Activated T-helper 9 cell treated with anti-CD3 and anti-CD28 coated beads, Interleukin-2, amount 50 U/mL, for 16 hours (primary cell): Measurements from ENCODE around the gene NELFB.

Experiments
- DNase-seq: peaks from one replicate; pipeline ENCODE4 v3.0.0-alpha.2; 2020; ENCODE audit warnings: low read depth

The NELFB gene

GRCh38 chr9:137314561-137315560 is 59.7 kb downstream of the NELFB start:
- no peak for DNase-seq

- no peak for DNase-seq
Measured at GRCh38 chr9:137315581-137316011, 60.5 kb downstream of the NELFB start.

- DNase-seq, result no peak
Measured at GRCh38 chr9:137316012-137316981, 61.2 kb downstream of the NELFB start.

GRCh38 chr9:137317021-137317717 is 62.0 kb downstream of the NELFB start:
- no peak for DNase-seq

- DNase-seq, result no peak
Measured at GRCh38 chr9:137317718-137318511, 62.8 kb downstream of the NELFB start.

- no peak for DNase-seq
Measured at GRCh38 chr9:137318602-137319001, 63.5 kb downstream of the NELFB start.

GRCh38 chr9:137319011-137319738 is 64.0 kb downstream of the NELFB start:
- DNase-seq, result no peak

GRCh38 chr9:137319739-137320551 is 64.8 kb downstream of the NELFB start:
- no peak for DNase-seq

GRCh38 chr9:137320555-137321384 is 65.6 kb downstream of the NELFB start:
- DNase-seq, result no peak

GRCh38 chr9:137321726-137322361 is 66.7 kb downstream of the NELFB start:
- DNase-seq, result no peak
